GM18526 (cell line): ENCODE measurements around the gene CYP2B6.

ENCODE experiments used
- POLR2A ChIP-seq: IDR thresholded peaks from 3 replicates; pipeline ENCODE4 v1.6.1; 2011; ENCODE audit not compliant: insufficient read length; ENCODE audit errors: extremely low read depth

The CYP2B6 gene

GRCh38 chr19:40990972-40991381 is at the start of gene CYP2B6:
Gene CYP2B6 (plus strand): TSS chr19:40991282. CDS start chr19:40991306, 24 bp downstream.
- TF ChIP-seq POLR2A, result no peak

- TF ChIP-seq POLR2A, result no peak
Measured at GRCh38 chr19:40941481-40942219, 49.4 kb upstream of the CYP2B6 start.

GRCh38 chr19:40945645-40946044 is 45.4 kb upstream of the CYP2B6 start:
- no peak for TF ChIP-seq POLR2A

- no peak for TF ChIP-seq POLR2A
Measured at GRCh38 chr19:40947114-40947513, 44.0 kb upstream of the CYP2B6 start.

- TF ChIP-seq POLR2A, result no peak
Measured at GRCh38 chr19:40947573-40947972, 43.5 kb upstream of the CYP2B6 start.

GRCh38 chr19:40948580-40949299 is 42.3 kb upstream of the CYP2B6 start:
- TF ChIP-seq POLR2A, result no peak

GRCh38 chr19:40954573-40954972 is 36.5 kb upstream of the CYP2B6 start:
- TF ChIP-seq POLR2A, result no peak

GRCh38 chr19:40959338-40959737 is 31.7 kb upstream of the CYP2B6 start:
- TF ChIP-seq POLR2A, result no peak

- TF ChIP-seq POLR2A, result no peak
Measured at GRCh38 chr19:40960062-40960685, 30.9 kb upstream of the CYP2B6 start.

- no peak for TF ChIP-seq POLR2A
Measured at GRCh38 chr19:40960780-40961179, 30.3 kb upstream of the CYP2B6 start.

- TF ChIP-seq POLR2A, result no peak
Measured at GRCh38 chr19:40962460-40962961, 28.6 kb upstream of the CYP2B6 start.

GRCh38 chr19:40974633-40975037 is 16.4 kb upstream of the CYP2B6 start:
- no peak for TF ChIP-seq POLR2A

GRCh38 chr19:40976134-40976533 is 14.9 kb upstream of the CYP2B6 start:
- no peak for TF ChIP-seq POLR2A

- no peak for TF ChIP-seq POLR2A
Measured at GRCh38 chr19:40976724-40977123, 14.4 kb upstream of the CYP2B6 start.

- no peak for TF ChIP-seq POLR2A
Measured at GRCh38 chr19:40981591-40981990, 9.5 kb upstream of the CYP2B6 start.

- TF ChIP-seq POLR2A, result no peak
Measured at GRCh38 chr19:40982594-40983101, 8.4 kb upstream of the CYP2B6 start.

GRCh38 chr19:40989453-40989852 is 1.6 kb upstream of the CYP2B6 start:
- no peak for TF ChIP-seq POLR2A
